ENCODE results near the gene GPRC5C.
"Not testable (repeated sequence)": the region's sequence is repeated elsewhere in the genome, so short reads cannot be mapped to it uniquely, and the experiment has no call there.

Gene GPRC5C

GRCh38 chr17:74477411-74477810, 45.5 kb downstream of the GPRC5C start:
- no peak for DNase-seq

- no peak for DNase-seq
Measured at GRCh38 chr17:74478420-74479100, 46.7 kb downstream of the GPRC5C start.

GRCh38 chr17:74480290-74480689, 48.4 kb downstream of the GPRC5C start:
- no peak for DNase-seq

GRCh38 chr17:74481621-74482020, 49.7 kb downstream of the GPRC5C start:
- DNase-seq = no peak

- no peak for DNase-seq
Measured at GRCh38 chr17:74484066-74484465, 52.2 kb downstream of the GPRC5C start.

GRCh38 chr17:74485022-74485743, 53.3 kb downstream of the GPRC5C start:
- DNase-seq = no peak

- DNase-seq = no peak
Measured at GRCh38 chr17:74485841-74486240, 54.0 kb downstream of the GPRC5C start.

- DNase-seq = not testable (repeated sequence)
Measured at GRCh38 chr17:74488276-74488675, 56.4 kb downstream of the GPRC5C start.

- DNase-seq = no peak
Measured at GRCh38 chr17:74490716-74491115, 58.8 kb downstream of the GPRC5C start.

GRCh38 chr17:74491626-74492025, 59.7 kb downstream of the GPRC5C start:
- DNase-seq = peak; percentile 55 to 85

GRCh38 chr17:74493331-74493833, 61.5 kb downstream of the GPRC5C start:
- DNase-seq = peak; percentile 79 to 86
